GF-D8 (cell line): Measurements from ENCODE around the gene RNF31.

Experiments used
- DNase-seq: peaks from one replicate; lab custom pipeline; 2025; lab: John Stamatoyannopoulos, UW

The RNF31 gene

GRCh38 chr14:24182110-24182882 is 35.0 kb downstream of the RNF31 start:
- no peak for DNase-seq

GRCh38 chr14:24183014-24183481 is 35.8 kb downstream of the RNF31 start:
- no peak for DNase-seq

DNA sequence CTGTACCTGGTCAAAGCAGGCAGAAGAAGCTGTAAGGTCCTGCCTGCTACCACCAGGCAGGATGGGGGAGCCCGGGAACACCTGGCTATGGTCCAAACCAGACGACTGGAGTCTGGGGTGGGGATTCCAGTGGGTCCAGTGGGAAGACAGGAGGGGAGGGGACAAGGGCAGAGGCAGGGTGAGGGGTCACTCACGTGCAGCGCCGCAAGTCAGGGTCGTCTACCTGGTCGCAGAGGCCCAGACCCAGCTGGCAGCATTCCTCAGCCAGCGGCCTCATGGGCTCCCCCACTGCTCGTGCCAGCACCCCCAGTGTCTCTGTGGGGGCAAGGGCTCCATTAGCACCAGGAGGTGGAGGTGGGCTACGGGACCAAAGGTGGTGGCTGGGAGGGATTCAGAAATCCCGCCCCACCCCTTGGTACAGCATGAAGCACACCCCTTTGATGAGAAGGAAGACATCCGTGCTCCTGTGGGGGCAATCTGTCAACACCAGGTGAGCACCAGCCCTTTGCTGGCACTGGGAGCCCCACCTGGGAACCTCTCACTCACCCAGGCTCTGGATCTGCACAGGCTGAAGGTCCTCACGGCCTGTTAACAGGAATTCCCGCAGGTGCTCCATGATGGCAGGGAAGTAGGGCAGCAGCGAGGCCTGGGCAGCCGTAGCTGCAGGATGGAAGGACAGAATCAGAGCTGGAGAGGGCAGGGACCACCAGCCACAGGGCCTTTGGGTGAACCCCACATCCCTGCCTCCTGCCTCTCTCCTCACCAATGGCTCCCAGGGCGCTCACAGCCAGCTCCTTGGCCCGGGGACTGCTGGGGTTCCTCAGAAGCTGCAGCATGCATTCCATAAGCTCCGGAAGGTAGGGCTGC is 37.0 kb downstream of the RNF31 start:
- DNase-seq: no peak

- no peak for DNase-seq
These were observed 37.7 kb downstream of the RNF31 start for GRCh38 chr14:24185026-24185425.

- DNase-seq: no peak
These were observed 38.4 kb downstream of the RNF31 start for GRCh38 chr14:24185741-24186140.

- DNase-seq: no peak
These were observed 39.7 kb downstream of the RNF31 start for GRCh38 chr14:24186831-24187538.

DNA sequence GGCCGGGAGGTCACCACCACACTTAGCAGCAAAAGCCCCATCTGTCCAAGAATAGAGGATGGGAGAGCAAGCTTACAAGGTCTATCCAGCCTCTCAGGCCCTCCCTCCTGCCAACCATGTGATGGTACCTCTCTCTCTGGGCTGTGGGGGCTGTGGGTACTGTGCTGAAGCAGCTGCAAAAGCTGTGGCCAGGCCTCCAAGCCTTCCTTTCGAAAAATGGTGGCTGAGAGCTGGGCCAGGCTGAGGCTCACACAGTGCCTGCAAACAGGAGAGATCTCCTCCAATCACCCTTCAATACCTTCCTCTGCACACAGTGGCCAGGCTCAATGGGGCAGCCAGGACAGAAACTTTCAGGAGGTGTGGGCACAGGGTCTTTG is 40.2 kb downstream of the RNF31 start:
- DNase-seq: no peak

DNA sequence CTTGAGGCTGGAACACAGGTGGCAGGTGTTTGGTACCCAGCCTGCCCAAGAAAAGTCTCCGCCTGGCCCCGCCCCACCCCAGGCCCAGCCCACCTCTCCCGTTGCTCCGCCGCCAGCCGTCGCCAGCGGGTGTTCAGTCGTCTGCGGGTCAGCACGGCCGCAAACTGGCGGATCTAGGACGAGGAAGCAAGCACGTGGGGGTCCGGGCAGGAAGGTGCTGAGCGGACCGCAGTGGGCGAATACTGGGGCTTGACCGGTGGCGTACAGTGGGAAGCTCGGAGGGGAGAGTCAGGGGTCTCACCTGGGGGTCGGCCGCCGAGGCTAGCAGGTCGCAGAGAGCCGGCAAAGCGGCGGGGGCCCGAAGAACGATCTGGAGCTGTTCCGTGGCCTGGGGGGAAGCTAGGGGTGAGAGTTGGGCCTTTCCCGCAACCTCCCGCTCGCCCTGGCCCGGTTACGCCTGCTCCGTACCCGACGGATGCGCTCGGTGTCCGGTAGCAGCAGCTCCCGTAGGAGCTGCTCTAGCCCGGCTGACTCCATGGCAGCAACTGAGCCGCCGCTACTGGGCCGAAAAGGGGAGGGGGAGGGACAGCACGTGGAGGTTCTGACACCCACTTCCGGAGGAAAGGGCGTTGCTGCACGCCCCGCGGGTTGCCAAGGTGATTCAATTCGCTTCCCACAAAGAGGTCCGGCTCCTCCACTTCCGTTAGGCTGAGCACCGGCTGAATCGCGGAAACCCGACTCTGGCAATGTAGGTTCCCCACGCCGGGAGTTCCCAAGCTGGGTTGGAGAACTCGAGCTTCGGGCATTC is 41.2 kb downstream of the RNF31 start, which contains the start of gene IPO4:
IPO4 (minus strand) TSS at position 566 of the 808 bp plus-strand sequence; CDS start at position 537, 29 bp downstream.
- peak; percentile 92 for DNase-seq

DNA sequence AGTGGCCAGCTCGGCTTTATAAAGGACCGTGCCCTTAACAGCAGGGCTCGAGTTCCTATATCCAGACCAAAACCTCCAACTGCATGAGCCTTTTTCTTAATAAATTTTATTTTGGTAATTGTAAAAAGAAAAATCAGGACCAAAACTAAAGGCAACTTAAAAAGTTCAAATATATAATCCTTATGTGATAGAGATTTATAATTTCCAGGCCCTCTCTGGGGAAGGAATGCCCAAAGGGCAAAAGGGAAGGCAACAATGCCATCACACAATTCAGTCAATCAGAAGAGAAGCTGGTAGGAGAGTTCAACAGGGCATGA is 41.7 kb downstream of the RNF31 start:
- no peak for DNase-seq

DNA sequence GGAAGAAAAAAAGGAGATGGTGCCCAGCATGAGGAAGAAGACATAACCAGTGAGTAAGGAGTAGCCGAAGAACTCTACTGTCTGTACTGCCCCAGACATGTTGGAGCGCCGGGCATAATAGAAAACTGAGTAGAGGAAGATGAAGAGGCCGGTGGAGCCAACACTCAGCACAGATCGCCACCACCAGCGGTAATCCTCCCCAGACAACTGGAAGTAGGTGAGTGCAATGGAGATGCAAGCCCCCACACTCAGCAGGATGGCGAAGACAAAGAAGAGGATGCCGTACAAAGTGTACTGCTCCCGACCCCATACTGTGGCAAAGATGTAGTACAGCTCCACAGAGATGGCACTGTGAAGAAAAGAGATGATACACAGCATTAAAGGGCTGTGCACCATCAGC is 42.2 kb downstream of the RNF31 start:
- no peak for DNase-seq

DNA sequence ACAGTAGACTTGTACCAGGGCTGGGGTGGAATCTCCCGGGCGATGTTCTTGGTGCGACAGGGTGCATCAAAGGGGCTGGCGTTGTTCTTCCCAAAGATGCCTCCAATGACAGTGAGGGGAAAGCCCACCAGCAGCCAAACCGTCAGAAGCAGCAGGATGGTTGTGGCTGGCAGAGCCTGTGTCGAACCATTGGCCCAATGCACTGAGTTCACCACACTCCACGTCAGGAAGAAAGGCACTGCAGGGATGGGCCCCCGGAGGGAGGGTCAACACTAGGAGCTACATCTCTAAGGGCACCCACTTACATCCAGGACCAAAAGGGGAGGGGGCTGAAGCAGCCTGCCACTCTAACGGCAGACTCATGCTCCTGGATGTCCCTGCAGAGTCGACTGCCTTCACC is 43.1 kb downstream of the RNF31 start:
- no peak for DNase-seq

DNA sequence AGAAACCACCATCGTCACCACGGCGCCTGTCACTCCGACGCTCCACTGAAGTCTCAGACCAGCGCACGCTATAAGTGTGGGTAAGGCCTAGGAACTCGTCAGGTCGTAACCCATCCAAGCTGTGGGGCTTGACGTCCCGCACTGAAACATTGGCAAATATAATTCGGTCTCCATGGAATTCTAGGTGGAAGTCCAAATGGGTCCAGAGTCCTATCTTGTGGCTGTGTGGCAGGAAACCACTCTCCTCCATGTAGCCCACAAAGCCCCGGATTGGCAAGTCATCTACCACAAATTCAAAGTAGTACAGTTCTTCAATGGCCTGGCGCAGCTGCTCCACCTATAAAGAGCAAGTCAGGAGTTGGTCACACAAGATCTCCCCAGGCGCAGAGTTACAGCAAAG is 45.6 kb downstream of the RNF31 start:
- DNase-seq: no peak

DNA sequence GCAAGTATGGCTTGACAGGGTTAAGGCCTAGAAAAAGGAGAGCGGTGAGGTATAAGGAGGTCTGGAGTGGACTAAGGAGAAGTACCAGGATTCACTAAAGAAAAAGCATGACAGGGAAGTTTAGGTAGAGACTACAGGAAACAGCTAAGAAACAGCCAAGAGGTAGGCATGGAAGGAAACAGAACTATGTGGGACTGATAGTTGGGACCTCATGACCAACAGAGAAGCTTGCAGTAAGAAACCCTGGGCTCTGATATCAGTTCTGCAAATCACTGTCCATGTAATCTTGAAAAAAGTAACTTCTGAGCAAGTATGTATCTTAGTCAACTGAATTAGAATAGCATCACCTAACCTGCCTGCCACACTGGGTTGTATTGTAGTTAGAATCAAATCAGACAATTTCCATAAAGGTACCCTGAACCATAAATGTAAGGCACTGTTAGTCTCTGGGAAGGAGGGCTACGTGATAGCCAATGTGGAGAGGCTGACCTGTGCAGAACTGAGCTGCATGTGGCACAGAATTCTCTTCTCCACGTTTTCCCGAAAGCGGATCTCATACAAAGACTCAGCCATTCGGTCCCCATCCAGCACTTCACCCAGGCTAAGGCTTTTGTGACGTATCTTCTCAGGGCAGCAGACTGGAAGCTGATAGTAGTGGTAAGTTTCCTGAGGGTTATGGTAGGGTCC is 47.0 kb downstream of the RNF31 start:
- DNase-seq: no peak

DNA sequence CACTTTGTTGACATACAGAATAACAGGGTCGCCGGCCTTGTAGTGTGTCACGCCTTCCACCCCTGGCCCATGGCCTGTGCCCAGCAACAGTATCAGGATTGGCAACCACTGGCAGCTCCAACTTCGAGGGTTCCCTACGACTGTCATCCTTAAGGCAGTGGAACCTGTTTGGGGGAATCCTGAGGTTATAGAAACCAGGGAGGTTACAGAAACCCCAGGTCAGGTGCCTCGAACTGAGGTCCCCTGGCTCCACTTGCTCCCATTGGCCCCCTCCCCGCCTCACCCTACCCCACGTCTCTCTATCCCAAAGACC is 47.5 kb downstream of the RNF31 start:
- DNase-seq: no peak

DNA sequence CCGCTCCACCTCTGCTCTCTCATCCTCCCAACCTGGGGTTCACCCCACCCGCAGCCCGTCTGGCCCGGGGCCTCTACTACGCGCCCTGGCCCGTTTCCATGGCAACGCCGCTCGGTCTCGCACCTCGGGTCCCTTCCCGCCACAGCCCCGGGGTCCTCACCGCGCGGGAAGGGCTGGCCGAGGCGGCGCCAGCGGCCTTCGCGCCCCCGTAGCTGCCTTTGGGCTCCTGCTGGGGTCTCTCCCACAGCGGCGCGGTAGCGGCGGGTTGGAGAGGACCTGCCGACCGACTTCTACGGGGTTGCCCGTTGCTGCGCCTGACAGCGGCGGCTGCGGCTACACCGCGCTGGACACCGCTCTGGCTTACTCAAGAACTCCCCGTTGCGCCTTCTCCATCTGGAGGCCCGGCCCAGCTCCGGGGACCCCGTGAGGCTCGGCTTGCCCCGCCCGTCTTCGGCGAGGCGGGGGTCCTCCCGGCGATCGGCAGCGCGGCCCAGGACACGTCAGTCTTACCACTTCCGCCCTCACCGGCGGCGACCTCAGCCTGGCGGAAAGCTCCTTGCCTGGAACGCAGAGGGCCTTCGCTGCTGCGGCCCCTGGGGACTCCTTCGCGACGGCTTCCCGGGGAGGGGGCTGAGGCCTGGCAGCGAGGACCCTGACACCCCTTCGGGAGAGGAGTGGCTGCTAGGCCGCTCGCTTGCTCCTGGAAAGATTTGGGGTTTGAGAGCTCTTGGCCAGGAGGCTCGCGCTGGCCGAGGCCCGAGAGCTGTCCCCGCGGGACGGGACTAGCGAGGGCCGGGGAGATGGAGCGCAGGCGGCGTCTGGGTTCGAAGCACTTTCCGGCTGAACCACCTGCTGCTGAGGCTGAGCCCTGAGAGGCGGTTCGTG is 48.1 kb downstream of the RNF31 start, which contains the start of gene TM9SF1:
TM9SF1 (minus strand) TSS at position 256 of the 885 bp plus-strand sequence. CDS start 422 bp downstream, outside the sequence.
- peak; percentile 72 for DNase-seq

GRCh38 chr14:24196071-24197055 is 49.1 kb downstream of the RNF31 start:
- peak; percentile 61 for DNase-seq

DNA sequence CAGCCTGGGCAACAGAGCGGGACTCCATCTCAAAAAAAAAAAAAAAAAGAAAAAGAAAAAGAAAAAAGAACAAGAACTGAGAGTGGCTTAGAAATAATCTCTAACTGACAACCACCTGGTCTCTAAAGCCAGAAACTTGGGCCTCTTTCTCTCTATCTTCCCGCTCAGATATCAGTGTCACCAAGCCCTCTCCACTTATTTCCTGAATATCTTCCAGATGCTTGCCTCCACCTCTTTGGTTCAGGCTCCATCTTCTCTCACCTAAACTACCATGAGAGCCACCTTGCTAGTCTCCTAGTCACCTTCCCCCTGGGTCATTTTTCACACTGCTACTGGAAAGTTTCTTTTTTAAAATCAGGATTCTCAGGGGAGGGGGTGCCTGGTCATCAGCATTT is 49.8 kb downstream of the RNF31 start:
- DNase-seq: no peak

- DNase-seq: no peak
These were observed 51.7 kb downstream of the RNF31 start for GRCh38 chr14:24198814-24199524.
